ENCODE data around the gene COL2A1.

The COL2A1 gene

DNA sequence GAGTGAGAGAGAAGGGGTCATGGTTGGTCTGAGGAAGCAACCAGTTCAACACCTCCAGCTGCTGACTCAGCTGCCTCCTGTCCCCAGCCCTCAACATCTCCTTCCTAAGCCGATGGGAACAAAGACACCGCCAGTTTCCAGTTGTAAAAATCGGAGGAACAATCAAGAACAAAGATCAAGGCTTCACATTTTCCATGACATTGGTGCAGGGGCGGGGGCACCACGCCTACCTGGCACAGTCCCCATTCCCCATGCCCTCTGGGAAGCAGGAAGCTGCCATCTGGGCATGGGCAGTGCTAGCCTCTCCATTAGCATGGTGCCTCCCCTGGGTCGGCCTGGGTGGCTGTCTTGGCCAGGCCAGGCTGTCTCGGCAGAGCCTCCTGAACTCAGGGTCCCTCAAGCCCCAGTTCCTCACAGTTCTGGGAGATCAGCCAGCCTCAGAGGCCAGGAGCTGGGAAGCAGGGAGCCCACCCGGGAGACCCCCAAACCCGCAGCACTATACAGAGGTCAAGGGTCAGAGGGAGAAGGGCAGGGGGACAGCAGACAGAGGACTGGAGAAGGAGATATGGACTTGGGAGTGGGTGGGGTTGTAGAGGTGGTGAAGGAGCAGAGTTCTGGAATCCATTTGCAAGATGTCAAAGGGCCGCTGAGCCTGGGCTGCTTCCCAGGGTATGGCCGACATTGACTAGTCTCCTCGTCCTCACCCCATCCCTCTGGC is 60.5 kb downstream of the COL2A1 start:
- DNase-seq = no peak

GRCh38 chr12:47942614-47943225 is 61.6 kb downstream of the COL2A1 start:
- DNase-seq = no peak

DNA sequence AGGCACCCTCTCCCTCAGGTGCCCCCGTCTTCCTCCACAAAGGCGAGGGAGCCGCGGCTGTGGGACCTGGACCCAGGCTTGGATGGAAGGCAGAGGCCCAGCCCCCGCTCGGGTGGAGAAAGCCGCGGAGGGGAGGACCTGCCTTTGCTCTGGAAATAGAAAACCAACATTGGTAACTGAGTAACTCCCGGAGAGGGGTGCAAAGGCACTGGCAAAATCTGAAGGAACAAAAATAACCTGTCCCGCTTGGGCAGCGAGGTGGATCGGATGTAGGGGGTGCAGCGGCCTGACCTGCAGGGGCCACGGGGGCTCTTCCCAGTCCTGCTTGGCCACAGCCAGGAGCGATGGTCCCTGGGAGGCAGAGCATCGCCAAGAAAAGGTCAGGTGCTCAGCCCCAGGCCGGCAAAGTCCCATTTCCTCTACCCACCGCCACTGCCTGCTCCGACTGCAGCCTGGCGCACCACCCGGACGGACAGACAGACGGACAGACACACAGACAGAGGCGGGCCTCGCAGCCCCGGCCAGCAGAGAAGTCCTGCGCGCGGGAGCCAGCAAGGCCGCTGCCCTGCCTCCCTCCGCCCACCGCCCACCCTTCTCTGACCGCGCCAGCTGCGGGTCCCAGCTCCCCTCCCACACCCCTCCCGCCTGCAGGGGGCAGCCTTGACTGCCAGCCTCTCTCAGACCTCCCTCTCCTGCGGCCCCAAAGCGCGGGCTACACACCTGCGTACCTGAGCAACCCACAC is 62.2 kb downstream of the COL2A1 start:
- DNase-seq = peak; percentile 45 to 47

GRCh38 chr12:47941475-47941780 is 62.8 kb downstream of the COL2A1 start:
- no peak for DNase-seq

DNA sequence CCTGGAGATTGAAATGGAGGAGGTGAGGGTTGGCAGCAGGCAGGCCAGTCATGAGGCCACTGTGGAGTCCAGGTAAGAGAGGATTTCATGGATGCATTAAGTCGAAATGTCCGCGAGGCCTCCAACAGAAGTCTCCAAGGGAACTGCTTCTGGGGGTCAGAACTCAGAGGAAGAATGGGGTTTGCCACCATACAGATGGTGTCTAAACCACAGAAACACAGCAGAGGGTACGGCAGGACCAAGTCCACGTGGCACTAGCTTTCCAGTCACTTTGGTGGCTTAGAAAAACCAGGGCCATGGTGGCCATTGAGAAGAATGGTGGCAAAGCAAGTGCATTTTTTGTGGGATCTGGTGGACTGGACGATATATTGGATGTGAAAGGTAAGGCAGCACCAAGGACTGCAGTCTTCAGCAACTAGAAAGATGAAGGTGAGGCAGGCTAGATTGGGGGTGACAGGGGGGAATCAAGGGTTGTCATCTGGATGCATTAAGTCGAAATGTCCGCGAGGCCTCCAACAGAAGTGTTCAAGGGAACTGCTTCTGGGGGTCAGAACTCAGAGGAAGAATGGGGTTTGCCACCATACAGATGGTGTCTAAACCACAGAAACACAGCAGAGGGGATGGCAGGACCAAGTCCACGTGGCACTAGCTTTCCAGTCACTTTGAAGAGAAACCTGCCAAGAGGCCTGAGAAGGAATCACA is 63.4 kb downstream of the COL2A1 start:
- DNase-seq = no peak

DNA sequence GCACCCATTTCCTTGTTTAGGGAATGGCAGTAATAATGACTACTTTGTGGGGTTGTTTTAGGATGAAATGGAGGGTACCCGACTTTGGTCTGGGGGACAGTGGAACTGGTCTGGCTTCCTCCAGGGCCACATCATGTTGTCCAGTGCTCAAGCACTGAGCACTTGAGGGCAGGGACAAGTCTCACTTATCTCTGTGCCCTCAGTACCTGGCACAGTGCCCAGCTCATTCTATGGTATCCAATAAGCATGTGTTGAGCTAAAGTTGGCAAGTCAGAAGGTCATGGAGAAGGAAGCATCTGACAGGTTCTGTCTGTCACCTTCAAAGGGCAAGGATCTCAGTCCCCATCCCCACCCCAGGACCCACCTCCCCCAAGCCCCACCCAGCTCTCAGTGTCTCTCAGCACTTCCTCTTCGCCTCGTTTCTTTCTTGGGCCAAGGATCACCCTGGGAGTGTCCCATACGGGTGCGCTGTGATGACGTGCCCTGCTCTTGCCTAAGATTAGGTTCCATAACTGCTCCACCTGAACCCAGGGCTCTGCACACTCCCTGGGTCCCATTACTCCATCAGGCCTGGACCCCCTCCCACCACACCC is 65.2 kb downstream of the COL2A1 start:
- no peak for DNase-seq

- DNase-seq = no peak
Observed at GRCh38 chr12:47938594-47938993, 65.7 kb downstream of the COL2A1 start.

DNA sequence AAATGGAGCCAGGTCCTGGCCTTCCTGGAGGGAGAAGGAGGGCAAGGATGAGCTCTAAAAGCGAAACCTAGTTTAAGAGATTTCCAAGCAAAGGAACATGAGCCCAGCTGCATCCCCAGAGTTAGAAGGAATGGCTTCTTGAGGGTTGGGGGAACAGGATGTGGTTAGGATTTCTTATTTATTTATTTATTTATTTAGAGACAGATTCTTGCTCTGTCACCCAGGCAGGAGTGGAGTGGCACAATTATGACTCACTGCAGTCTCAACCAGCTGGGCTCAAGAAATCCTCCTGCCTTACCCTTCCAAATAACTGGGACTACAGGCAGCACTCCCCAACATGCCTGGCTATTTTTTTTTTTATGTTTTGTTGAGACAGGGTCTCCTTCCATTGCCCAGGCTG is 66.2 kb downstream of the COL2A1 start:
- no peak for DNase-seq

DNA sequence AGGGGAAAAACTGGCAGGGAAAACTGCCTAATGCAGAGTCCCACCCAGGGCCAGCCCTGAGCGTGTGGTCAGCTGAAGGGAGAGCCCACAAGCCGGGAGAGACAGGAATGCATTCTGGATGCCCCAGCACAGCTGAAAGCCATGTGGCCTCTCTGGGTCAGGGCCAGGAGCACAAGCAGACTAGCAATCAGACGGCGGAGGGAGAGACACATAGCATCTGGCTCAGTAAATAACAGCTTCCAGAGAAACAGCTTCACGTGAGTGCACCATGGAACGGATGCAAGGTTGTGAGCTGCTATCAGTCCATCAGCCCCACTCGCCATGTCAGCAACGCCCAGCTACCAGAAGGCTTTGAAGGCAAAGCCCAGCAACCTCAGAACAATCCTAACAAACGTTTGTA is 69.1 kb downstream of the COL2A1 start:
- DNase-seq = no peak

DNA sequence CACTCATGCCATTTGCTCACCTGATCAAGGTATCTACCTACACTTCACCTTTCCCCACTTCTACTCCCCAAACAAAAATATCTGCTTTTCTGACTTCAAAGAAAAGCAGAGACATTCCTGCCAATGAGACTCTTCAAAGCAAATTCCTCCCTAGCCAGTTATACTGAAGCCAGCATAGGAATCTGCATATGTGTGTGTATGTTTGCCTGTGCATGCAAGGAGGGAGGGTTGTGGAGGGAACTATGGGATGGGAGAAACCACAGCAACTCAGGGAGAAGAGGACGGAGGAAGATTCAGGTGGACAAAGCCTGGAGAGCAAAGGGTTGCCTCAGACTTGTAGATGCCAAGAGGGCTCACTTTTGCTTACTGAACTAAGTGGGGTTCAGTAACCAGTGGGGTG is 73.1 kb downstream of the COL2A1 start:
- no peak for DNase-seq

GRCh38 chr12:47930634-47931033 is 73.6 kb downstream of the COL2A1 start:
- DNase-seq = no peak

DNA sequence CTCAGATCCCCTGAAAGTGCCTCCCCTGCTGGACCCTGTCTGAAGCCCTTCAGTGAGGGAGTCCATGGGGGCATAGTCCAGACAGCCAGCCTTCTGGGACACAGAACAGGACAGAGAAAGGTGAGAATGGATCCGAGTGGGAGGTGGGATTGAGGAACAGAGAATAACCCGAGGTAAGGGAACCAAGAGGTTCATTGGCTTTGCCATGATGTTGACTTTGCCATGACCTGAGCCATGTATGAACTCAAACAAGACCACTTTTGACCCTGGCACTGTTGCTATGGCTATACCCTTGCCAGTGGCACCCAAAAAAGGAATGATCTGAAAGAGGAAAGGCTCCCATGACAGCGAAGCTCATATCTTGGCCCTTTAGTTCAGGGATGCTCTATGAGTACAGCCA is 76.9 kb downstream of the COL2A1 start:
- no peak for DNase-seq
